K562 treated with DMSO at 1 percent for 48 hours (cell line): ENCODE data around the gene NPAS2. TPM values are rescaled to one million over a fixed set of nuclear protein-coding genes. Genes with fewer than 3 reads are reported as not detected.

Experiments used
- total RNA-seq: library from RNA; unstranded; fragments of 300-600 nt; gene quantifications from 2 replicates; pipeline ENCODE4 v1.2.3, GENCODE V29; 2022; ENCODE audit warnings: low replicate concordance; ENCODE audit errors: extremely low read depth

The NPAS2 gene
- not detected in 2 replicates for total RNA-seq

DNA sequence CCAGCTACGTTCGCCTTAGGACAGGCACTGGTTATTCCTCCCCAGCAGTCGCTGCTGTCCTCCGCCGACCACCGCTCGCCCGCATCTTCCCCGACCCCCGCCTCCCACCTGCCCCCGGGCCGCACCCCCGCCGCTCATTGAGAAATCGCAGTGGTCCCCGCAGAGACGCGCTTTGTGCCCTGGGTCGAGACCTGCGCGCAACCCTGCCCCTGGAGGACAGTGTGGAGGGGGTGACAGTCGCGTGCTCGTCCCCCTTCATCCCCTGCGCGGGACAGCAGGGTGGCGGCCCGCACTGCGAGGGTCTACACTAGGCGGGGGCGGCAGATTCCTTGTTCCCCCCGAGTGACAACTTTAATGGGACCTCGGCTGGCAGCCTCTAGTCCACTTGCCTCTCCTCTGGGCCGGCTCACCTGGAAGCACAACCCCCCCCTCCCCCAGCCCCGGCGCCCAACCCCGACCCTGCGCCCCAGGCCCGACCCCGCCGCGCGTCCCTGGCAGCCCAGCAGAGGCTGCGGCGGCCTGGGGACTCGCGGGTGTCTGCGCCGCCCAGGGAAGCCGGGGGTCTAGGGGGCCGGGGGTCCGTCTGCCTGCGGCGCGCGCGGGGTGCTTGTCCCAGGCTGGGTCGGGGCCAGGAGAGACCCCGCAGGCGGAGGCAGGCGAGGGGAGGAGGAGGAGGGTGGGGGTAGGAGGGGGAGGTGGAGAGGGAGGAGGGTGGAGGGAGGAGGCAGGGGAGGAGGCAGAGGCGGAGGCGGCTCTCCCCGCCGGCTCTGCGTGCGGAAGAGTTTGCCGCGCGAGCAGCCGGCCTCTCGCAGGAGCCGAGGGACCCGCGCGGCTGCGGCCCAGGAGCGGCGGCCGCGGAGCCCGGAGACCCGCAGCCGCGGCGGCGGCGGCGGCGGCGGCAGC lies at the start of gene NPAS2:
TSS of gene NPAS2 (plus strand) at position 770 of the 903 bp plus-strand sequence. CDS start 84,616 bp downstream, outside the sequence.

GRCh38 chr2:101001691-101002561 lies 182.0 kb downstream of the NPAS2 start, which contains the start of gene RPL31:
Gene RPL31 (plus strand): TSS chr2:101002289. CDS start chr2:101002702, 413 bp downstream.

Other genes with a start within 250 kb of the NPAS2 start
- gene RPL31, start 182.2 kb downstream of the NPAS2 start, total RNA-seq = 1,407 and 10,447 TPM in 2 replicates